Anterior cingulate cortex (tissue), 58 donors: ENCODE measurements around the gene ERC2.
"Not testable (repeated sequence)": the region's sequence is repeated elsewhere in the genome, so short reads cannot be mapped to it uniquely, and the experiment has no call there.

Experiments
- DNase-seq, 58 donors: peaks; one replicate each; lab custom pipeline; 2025; lab: John Stamatoyannopoulos, UW

Gene ERC2

DNA sequence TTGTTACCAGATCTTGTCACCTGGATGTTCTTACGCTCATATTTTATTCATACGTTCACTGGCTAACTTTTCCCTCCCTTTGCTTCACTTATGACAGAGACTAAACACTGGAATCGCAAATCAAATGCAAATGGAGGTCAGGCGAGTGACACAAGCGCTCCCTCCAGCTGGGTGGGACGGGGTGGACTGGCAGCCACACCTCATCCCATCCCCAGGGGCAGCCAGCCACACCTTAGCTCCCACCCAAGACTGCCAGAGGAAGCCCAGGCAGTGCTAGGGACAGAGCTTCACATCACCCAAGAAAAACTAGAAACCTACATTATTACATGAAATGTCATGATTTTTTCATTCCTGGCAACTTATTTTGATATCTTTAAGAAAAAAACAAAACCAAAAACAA, 366.2 kb downstream of the ERC2 start:
- DNase-seq: no peak

GRCh38 chr3:56101576-56101975, 366.7 kb downstream of the ERC2 start:
- DNase-seq: no peak

- DNase-seq: no peak
These were observed 371.3 kb downstream of the ERC2 start for GRCh38 chr3:56096999-56097398.

GRCh38 chr3:56094170-56094569, 374.1 kb downstream of the ERC2 start:
- no peak for DNase-seq

DNA sequence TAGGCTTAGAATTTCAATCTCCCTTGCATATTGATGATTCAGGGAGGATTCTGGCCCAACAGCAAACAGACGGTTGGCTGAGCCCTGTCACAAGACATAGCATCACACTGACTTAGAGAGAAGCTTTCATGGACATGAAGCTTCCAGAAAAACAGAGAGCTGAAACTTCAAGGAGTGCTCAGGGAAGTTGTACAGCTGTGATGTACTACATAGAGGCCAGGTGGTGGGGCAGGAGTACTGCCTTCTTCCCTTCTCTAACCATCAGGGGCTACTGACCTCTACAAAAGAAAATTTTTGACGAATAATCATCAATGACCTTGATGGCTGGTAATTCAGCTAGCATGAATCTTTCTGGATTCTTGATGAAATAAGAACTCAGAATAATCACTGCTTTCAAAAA, 378.5 kb downstream of the ERC2 start:
- DNase-seq: no peak

DNA sequence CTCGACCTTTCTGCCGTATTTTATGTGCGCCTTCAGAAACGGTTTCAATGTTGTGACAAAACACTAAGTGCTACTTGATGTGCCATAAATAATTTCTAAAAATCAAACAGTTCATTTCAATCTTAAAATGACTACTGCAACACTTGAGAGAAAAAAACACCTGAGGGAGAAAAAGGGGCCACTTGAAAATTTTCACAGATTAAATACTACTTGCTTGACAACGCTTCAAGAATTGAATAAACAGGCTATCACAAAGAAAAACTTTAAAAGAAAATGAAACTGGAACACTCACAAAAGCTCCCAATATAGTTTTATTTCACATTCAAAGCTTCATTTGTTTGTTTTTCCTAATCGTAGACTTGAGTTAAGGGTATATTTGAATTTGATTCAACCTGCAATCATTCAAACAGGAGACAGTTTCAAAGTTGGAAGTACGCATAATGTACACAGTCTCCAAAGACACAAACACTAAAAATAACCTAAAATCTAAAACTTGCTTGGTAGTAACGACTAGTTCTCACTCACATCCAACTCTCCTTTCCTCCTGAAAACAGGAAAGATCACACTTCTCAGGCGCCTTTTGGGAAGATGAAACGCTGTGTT, 380.7 kb downstream of the ERC2 start:
- no peak for DNase-seq

DNA sequence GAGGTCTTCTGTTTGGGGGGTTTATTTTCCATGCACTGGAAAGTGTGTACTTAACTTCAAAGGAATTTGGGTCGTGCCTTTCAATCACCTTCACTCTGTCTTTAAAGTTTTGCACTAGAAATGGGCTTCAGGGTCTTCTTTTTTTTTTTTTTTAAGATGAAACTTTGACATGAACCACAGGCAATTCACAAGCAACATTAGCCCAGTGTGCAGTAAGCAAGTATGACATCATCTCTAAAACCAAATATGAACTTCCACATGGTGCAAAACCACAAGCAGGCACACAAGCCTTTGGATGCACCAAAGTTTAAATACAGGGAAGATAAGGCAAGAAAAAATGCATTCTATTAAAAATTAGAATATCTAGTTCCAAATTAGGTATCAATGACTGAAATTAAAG, 381.9 kb downstream of the ERC2 start:
- DNase-seq: no peak

DNA sequence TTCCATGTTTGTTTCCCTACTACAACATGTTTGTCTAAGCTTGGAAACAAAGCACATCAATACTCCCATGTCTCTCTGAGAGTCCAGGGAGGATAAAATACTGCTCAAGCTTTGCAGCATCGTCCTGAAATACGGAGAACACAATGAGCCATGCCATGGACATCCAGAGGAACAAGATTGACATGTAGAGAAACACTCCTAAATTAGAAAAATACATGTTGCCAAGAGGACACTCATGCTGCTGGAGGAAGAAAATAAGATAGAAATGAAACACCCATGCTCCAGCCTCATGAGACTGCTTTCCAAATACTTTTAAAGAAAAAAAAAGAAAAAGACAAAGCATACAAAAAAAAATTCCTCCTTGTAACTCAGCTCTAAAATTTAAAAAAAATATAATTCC, 387.0 kb downstream of the ERC2 start:
- peak in 3 of 58 donors; percentile 1 to 12 (median 8) for DNase-seq

- DNase-seq: no peak
These were observed 391.5 kb downstream of the ERC2 start for GRCh38 chr3:56076746-56077145.

DNA sequence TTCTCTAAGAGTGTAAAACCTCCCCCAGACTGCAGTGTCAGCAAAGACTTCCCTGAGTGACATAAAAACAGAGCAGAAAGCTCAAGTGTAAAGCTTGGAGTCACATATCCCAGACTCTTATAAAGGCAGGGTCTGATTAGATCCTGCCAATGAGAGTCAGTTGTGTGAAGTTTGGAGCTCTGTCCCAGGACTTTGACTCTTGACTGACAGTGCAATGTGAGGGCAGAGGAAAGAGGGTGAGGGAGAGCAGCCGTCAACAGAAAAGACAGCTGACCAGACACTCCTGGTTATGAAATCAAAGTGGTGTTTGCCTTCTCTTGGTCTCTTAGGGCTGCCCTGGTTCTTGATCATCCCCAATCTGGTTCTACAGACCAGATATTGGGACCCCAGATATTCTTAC, 393.2 kb downstream of the ERC2 start:
- no peak for DNase-seq

DNA sequence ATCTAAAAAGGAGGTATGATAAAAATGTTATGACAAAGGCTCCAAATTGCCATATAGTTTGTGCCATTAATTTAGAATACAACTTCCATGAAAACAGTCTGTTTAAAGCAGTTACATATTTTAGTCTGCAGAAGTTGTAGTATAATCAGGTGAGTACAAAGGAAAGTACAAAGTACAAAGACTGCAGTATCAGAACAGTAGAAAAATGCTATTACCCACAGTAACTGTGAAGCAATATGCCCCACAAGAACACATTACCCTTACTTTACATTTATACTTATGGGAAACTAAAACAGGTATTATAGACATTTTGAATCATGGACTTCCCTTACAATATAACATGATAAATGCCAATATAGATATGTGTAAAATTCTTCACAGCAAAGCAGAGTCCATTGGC, 398.5 kb downstream of the ERC2 start:
- no peak for DNase-seq

- not testable (repeated sequence) for DNase-seq
These were observed 401.9 kb downstream of the ERC2 start for GRCh38 chr3:56066405-56066804.

DNA sequence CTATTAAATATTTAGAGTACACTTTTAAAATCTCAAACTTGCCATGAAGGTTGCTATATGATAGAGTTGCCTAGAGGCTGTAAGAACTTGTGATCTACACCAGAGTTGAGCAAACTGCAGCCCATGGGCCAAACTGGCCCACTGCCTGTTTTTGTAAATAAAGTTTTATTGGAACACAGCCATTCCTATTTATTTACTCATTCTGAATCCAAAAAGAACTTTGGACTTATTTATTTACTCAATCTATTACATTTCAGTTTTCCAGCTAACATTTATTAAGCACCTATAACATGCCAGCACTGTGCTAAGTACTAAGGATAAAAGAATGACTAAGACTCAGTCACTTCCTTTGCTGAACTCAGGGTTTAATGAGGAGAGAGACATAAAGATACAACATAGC, 403.6 kb downstream of the ERC2 start:
- no peak for DNase-seq

- DNase-seq: no peak
These were observed 407.0 kb downstream of the ERC2 start for GRCh38 chr3:56061279-56061626.

DNA sequence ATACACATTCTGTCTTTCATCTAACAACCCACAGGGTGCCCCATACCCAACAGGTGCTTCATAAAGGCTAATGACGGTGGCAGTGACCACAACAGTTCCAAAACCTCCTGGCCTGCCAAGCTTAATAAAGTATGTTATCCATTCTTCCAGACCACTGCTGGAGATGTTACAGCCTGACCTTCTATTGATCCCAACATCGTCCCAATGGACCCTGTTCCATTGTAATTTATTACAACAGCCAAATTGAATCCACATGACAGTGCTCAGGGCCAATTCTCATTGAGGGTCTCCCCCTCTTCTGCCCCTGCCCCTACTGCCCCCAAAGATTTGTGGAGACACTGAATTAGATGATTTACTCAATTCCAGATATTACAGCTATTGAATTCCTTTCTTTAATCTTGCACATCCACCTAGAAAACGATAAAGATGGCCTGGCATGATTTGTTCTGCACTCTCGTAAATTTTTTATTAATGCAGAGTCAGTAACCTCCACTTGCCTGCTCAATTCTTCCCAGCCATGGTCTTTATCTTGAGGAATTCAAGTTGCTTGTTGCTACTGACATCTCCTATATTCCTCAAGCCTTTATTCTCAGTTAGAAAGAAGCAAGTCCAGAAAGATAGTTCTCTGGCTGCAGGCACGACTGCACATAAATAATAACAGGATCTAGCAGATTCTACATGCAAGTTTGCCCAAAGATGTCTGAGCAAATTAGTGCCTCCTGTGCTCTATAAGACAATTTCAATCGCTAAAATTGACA, 407.6 kb downstream of the ERC2 start:
- DNase-seq: no peak

DNA sequence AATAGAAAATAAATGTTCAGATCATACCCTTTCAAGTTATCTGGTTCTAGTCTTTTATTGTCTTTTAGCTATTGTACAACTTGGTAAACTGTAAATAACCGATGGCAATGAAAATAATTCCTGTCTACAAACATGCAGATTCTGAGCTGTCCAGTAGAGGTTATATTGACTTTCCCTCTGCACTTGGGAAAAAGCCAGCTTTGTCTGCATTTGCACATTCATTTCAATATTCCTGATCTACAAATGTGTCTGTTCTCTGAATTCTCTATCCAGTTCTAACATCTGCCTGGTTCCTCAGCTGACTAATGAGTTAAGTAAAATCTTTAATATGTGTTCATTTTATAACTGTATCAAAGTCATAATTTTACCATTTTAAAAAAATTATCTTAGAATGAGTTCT, 408.5 kb downstream of the ERC2 start:
- DNase-seq: no peak

DNA sequence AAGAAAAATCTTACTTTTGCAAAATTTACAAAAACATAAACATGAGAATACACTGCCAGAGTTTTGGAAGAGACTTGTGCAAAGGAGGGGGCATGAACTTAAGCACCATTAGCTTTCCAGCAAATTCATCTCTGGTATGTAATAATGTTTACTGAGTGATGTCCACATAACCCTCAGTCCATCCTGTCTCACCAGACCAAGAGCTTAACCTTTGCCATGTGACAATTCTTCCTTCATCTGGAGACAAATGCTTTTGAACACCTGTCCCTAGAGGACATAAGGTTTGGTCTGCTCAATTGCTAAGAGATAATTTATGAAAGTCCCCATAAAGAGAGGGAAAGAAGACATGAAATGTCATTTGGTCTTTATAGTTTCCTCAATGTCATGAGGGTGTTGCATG, 412.3 kb downstream of the ERC2 start:
- no peak for DNase-seq

DNA sequence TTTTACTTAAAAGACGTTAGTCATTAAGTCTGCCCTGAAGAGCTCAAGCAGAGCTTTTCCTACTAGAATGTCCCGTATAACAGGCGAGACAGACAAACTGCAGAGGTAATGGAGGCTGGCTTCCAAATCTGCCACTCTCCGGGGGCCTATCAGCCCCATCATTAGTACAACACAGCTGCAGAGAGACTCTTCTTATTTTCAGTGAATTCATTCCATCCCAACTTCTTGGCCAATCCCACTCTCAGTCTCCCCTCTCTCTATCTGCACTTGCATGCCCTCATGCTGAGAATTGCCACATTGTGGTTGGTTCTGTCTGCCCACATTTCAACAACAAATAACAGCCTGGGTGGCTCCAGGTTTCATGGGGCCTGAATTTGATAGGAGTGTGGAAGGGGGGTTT, 412.7 kb downstream of the ERC2 start:
- DNase-seq: no peak

- no peak for DNase-seq
These were observed 413.4 kb downstream of the ERC2 start for GRCh38 chr3:56054844-56055243.

DNA sequence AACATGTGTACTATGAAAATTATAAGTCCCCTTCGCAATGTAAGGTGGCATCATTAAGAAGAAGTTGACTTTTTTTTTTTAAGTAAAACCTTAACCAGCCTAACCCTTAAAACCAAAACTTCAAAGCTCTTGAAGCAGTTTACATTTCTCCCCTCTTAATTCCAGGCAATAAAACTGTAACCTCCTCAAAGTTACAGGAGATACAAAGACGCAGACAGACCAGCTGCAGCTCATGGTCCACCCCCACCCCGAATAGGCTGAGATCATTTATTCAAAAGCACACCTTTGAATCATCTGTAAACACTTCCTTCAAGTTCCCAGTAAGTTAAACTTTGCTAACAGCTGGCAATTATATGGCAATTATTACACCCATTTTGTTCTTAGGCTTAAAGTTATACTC, 414.5 kb downstream of the ERC2 start:
- DNase-seq: no peak

GRCh38 chr3:56052188-56052587, 416.1 kb downstream of the ERC2 start:
- no peak for DNase-seq

- DNase-seq: no peak
These were observed 417.2 kb downstream of the ERC2 start for GRCh38 chr3:56051052-56051451.

GRCh38 chr3:56048946-56049345, 419.3 kb downstream of the ERC2 start:
- DNase-seq: no peak
